GM12878 (cell line): Measurements from ENCODE around the gene BTBD3. TPM values are rescaled to one million over a fixed set of nuclear protein-coding genes. Genes with fewer than 3 reads are reported as not detected.

Experiments used
- ATAC-seq: fragments of 200-7000 bp; cut with Tn5 transposase; 3 replicates; pipeline ENCODE4 v1.9.1; 2020; ENCODE audit warnings: mild to moderate bottlenecking, moderate library complexity
- BruUV-seq: library from RNA; stranded (reverse); fragments of 400-500 nt; replicated peaks from 2 replicates; lab custom pipeline; 2021; lab: Mats Ljungman, UMichigan
- CTCF ChIA-PET: fragments of 300-600 bp; sonication (Branson Sonifier 250); formaldehyde crosslinking; extraction: SDS; loops from one replicate; lab custom pipeline; 2021; ENCODE audit warnings: inconsistent platforms; lab: Yijun Ruan, JAX
- POLR2A ChIA-PET: fragments of 350-600 bp; formaldehyde crosslinking; extraction: SDS; loops from one replicate; lab custom pipeline; 2021; ENCODE audit warnings: inconsistent platforms; lab: Charles Lee
- RAD21 ChIA-PET: fragments of 300-600 bp; sonication (Branson Sonifier 250); formaldehyde crosslinking; loops from one replicate; lab custom pipeline; 2023; ENCODE audit warnings: antibody characterized with exemption; ENCODE audit not compliant: unreplicated experiment; lab: Charles Lee
- SMC1A ChIA-PET: fragments of 300-600 bp; sonication (Branson Sonifier 250); formaldehyde crosslinking; loops from one replicate; lab custom pipeline; 2023; ENCODE audit not compliant: unreplicated experiment, uncharacterized antibody; lab: Charles Lee
- DNase-seq: peaks from one replicate; pipeline ENCODE4 v3.0.0-alpha.2; 2011; ENCODE audit warnings: low read depth, low spot score
- FAIRE-seq: peaks from 3 replicates; lab custom pipeline; 2011; peaks lifted over from hg19 to GRCh38; lab: Jason Lieb, UNC
- H2AFZ ChIP-seq: 2 replicates; pipeline ENCODE4 v1.6.0; 2011; ENCODE audit warnings: low read depth, low read length, control low read depth; ENCODE audit not compliant: control insufficient read depth
- H3K27ac ChIP-seq: 2 replicates; pipeline ENCODE4 v1.5.1; 2011; ENCODE audit warnings: control low read depth; ENCODE audit not compliant: control insufficient read depth, insufficient read depth
- H3K27me3 ChIP-seq, 2 experiments: replicated peaks in 1 of 2; 2 replicates each; pipeline versions ENCODE4 v1.6.0 to v1.6.1; 2011; ENCODE audit warnings: low read length in 1 of 2; ENCODE audit not compliant: control insufficient read depth in 2 of 2, insufficient read depth in 2 of 2
- H3K36me3 ChIP-seq, 2 experiments: 2 replicates each; pipeline ENCODE4 v1.5.1; 2011; ENCODE audit warnings: low read length in 1 of 2; ENCODE audit not compliant: control insufficient read depth in 2 of 2, insufficient read depth in 2 of 2
- H3K4me1 ChIP-seq: 2 replicates; pipeline ENCODE4 v1.6.1; 2011; ENCODE audit warnings: mild to moderate bottlenecking, low read length, moderate library complexity, mixed read lengths; ENCODE audit not compliant: control insufficient read depth, insufficient read depth
- H3K4me2 ChIP-seq: 2 replicates; pipeline ENCODE4 v1.6.0; 2011; ENCODE audit warnings: control low read depth; ENCODE audit not compliant: control insufficient read depth, insufficient read depth
- H3K4me3 ChIP-seq: fragments of 200-600 bp; sonication (generic); 2 replicates; pipeline ENCODE4 v1.5.1; 2016
- H3K79me2 ChIP-seq: 2 replicates; pipeline ENCODE4 v1.6.0; 2011; ENCODE audit warnings: low read length; ENCODE audit not compliant: control insufficient read depth, insufficient read depth
- H3K9ac ChIP-seq: 2 replicates; pipeline ENCODE4 v1.8.0; 2011; ENCODE audit warnings: low read length, control low read depth, mixed read lengths; ENCODE audit not compliant: control insufficient read depth, insufficient read depth
- H3K9me3 ChIP-seq: replicated peaks from 3 replicates; pipeline ENCODE4 v1.5.1; 2011; ENCODE audit warnings: mild to moderate bottlenecking, low read length; ENCODE audit not compliant: control insufficient read depth, insufficient read depth
- H4K20me1 ChIP-seq: 2 replicates; pipeline ENCODE4 v1.6.0; 2011; ENCODE audit not compliant: control insufficient read depth, insufficient read depth
- ATF7 ChIP-seq: fragments of 450-650 bp; IDR thresholded peaks from 2 replicates; pipeline ENCODE4 v1.6.1; 2016; ENCODE audit warnings: low read depth, mild to moderate bottlenecking
- CREM ChIP-seq: IDR thresholded peaks from 2 replicates; pipeline ENCODE4 v1.6.1; 2014; ENCODE audit warnings: antibody characterized with exemption, low read depth
- EP300 ChIP-seq, 2 experiments: fragments of 150-350 bp in 1 of 2; IDR thresholded peaks; 2 replicates each; pipeline ENCODE4 v1.6.1; 2011 to 2012; ENCODE audit warnings: low read depth in 2 of 2, low read length in 2 of 2, borderline replicate concordance in 1 of 2, improper control_type of control experiment in 1 of 2, inconsistent platforms in 1 of 2; ENCODE audit not compliant: control insufficient read depth in 1 of 2
- IKZF1 ChIP-seq: fragments of 450-650 bp; conservative IDR thresholded peaks from 2 replicates; pipeline ENCODE4 v1.6.1; 2017; ENCODE audit warnings: antibody characterized with exemption, mild to moderate bottlenecking
- IRF3 ChIP-seq: fragments of 450-650 bp; IDR thresholded peaks from 2 replicates; pipeline ENCODE4 v1.6.1; 2014; ENCODE audit warnings: mild to moderate bottlenecking
- JUND ChIP-seq: IDR thresholded peaks from 2 replicates; pipeline ENCODE4 v1.6.1; 2012; ENCODE audit warnings: low read depth, mild to moderate bottlenecking, low read length, improper control_type of control experiment, moderate library complexity
- MXI1 ChIP-seq: fragments of 150-350 bp; IDR thresholded peaks from 2 replicates; pipeline ENCODE4 v1.6.1; 2011; ENCODE audit warnings: low read depth, mild to moderate bottlenecking, inconsistent platforms, low read length, improper control_type of control experiment
- MYC ChIP-seq: IDR thresholded peaks from 2 replicates; pipeline ENCODE4 v1.6.1; 2011; ENCODE audit warnings: mild to moderate bottlenecking, low read length, moderate library complexity, inconsistent platforms; ENCODE audit not compliant: insufficient read depth, insufficient replicate concordance, insufficient read length, severe bottlenecking
- NFIC ChIP-seq: IDR thresholded peaks from 2 replicates; pipeline ENCODE4 v1.6.1; 2012; ENCODE audit warnings: low read depth, mild to moderate bottlenecking, inconsistent platforms, low read length, moderate library complexity
- NFXL1 ChIP-seq: fragments of 450-650 bp; IDR thresholded peaks from 2 replicates; pipeline ENCODE4 v1.6.1; 2017; ENCODE audit warnings: antibody characterized with exemption, mild to moderate bottlenecking, borderline replicate concordance
- NKRF ChIP-seq: fragments of 450-650 bp; conservative IDR thresholded peaks from 2 replicates; pipeline ENCODE4 v1.6.1; 2017; ENCODE audit warnings: mild to moderate bottlenecking, moderate library complexity
- RELB ChIP-seq: fragments of 450-650 bp; IDR thresholded peaks from 2 replicates; pipeline ENCODE4 v1.6.1; 2017; ENCODE audit warnings: low read depth, mild to moderate bottlenecking, moderate library complexity
- SKIL ChIP-seq: fragments of 450-650 bp; IDR thresholded peaks from 2 replicates; pipeline ENCODE4 v1.6.1; 2017; ENCODE audit warnings: mild to moderate bottlenecking, low read depth, inconsistent platforms; ENCODE audit not compliant: poor library complexity, severe bottlenecking
- SRF ChIP-seq, 2 experiments: IDR thresholded peaks; 2 replicates each; pipeline ENCODE4 v1.6.1; 2011; ENCODE audit warnings: low read depth in 2 of 2, low read length in 2 of 2, mild to moderate bottlenecking in 1 of 2, moderate library complexity in 1 of 2
- ZZZ3 ChIP-seq: IDR thresholded peaks from 2 replicates; pipeline ENCODE4 v1.6.1; 2011; ENCODE audit warnings: low read depth; ENCODE audit not compliant: control insufficient read depth, insufficient read length
- WGBS: methylation state at CpG from one replicate; pipeline ENCODE4 v1.1.6; 2016; ENCODE audit warnings: low lambda C conversion rate; ENCODE audit not compliant: insufficient replicate concordance, insufficient coverage; ENCODE audit errors: missing lambda C conversion rate; 5-methylcytosine and 5-hydroxymethylcytosine counted together
- in situ Hi-C: fragments of 300-500 bp; cut with MboI; formaldehyde crosslinking; loops from 9 replicates; pipeline ENCODE4 v1.14.3; 2018; ENCODE audit warnings: mixed read lengths
- intact Hi-C: fragments of 100-400 bp; cut with micrococcal nuclease; formaldehyde crosslinking; loops from one replicate; pipeline ENCODE4 v1.14.2; 2022; ENCODE audit not compliant: unreplicated experiment
- polyA plus RNA-seq, 11 experiments: library from polyadenylated mRNA; depleted of rRNA in 4 of 11; unstranded in 6 of 11; stranded (reverse) in 5 of 11; fragments of >200 nt; fragmentation: Nextera tagmentation in 4 of 11; fragmentation: Illumina TruSeq in 1 of 11; extraction: Ambion mirVana in 4 of 11; extraction: Trizol in 1 of 11; gene quantifications; 1 replicate in 1 of 11; 2 replicates in 10 of 11; pipeline versions ENCODE4 v1.2.1 to v1.2.3, GENCODE V29; 2011 to 2016; ENCODE audit warnings: inconsistent platforms in 2 of 11, missing spikeins in 2 of 11, low read depth in 1 of 11
- total RNA-seq, 4 experiments: library from RNA; depleted of rRNA in 3 of 4; stranded (reverse); fragments of >200 nt in 3 of 4; fragmentation: Illumina TruSeq in 1 of 4; extraction: Trizol in 1 of 4; gene quantifications; 2 replicates each; pipeline versions ENCODE4 v1.2.1 to v1.2.3, GENCODE V29; 2013 to 2021

The BTBD3 gene
- total and polyA plus RNA-seq, 10 of the 15 experiments (the other 5 are each of a cell fraction or from before 2014, with no cell fraction given) = 0.02 to 12.8 (median 0.23) TPM

- intact Hi-C loops (no loop called here), in situ Hi-C loops (no loop called here)
- H4K20me1 ChIP-seq = no peaks in the 10 kb centered on the region
- H3K4me3 ChIP-seq = no peak overlapping the region
- H3K36me3 ChIP-seq = no peaks in the 10 kb centered on the region
- H3K4me1 ChIP-seq = no peaks in the 10 kb centered on the region
- FAIRE-seq (no peak), DNase-seq (no peak), ATAC-seq (no peak)
- H3K27ac ChIP-seq = no peak overlapping the region
- H3K9ac ChIP-seq = no peak overlapping the region
- no peak for TF ChIP-seq ATF7
- TF ChIP-seq NFXL1 = no peak
- no peak for TF ChIP-seq SKIL
- TF ChIP-seq JUND = no peak
- TF ChIP-seq NKRF = no peak
- no peak for TF ChIP-seq IRF3
- TF ChIP-seq NFIC = no peak
- TF ChIP-seq IKZF1 = no peak
- TF ChIP-seq ZZZ3 = no peak
- no peak for TF ChIP-seq RELB
- TF ChIP-seq CREM = no peak
- TF ChIP-seq EP300 (IDR thresholded peaks at IDR 0.05; ENCODE audit: borderline replicate concordance in 1 of 2, control insufficient read depth in 1 of 2, low read depth in 2 of 2, low read length in 2 of 2) = no peak
- TF ChIP-seq SRF (IDR thresholded peaks at IDR 0.05; ENCODE audit: low read depth in 2 of 2, low read length in 2 of 2) = no peak
- TF ChIP-seq MXI1 = no peak
- TF ChIP-seq MYC = no peak
- no peaks in the 10 kb centered on the region for H3K27me3 ChIP-seq
- WGBS = 24% methylated on average over 4 of the region's 4 CpGs
- ChIA-PET CTCF (no interaction called here), POLR2A (no interaction called here), RAD21 (no interaction called here), SMC1A (no interaction called here)
- H3K79me2 ChIP-seq = no peaks in the 10 kb centered on the region
- H3K4me2 ChIP-seq = no peak overlapping the region
- BruUV-seq = no TSS peak
- H2AFZ ChIP-seq = no peak overlapping the region
- H3K9me3 ChIP-seq = no peaks in the 10 kb centered on the region
These were observed 37.0 kb upstream of the BTBD3 start for GRCh38 chr20:11880680-11881079.
